ENCODE results near the gene ADD1.

ADD1 gene

GRCh38 chr4:2799971-2800690, 43.5 kb upstream of the ADD1 start:
- H3K4me1 ChIP-seq (ENCODE audit: insufficient read depth, low read length) = peaks cover 3% of the 10 kb centered on the region; the same call in 1 of the 2 replicates
- H3K27me3 ChIP-seq (ENCODE audit: insufficient read depth, low read length) = 0 out of 2 replicates have a peak, but pooled peaks cover 2% of the 10 kb centered on the region
- no peak overlapping the region for H3K27ac ChIP-seq (ENCODE audit: low read length)
- no peaks in the 10 kb centered on the region for H3K9me3 ChIP-seq (ENCODE audit: insufficient read depth, low read depth, low read length)
- no peaks in the 10 kb centered on the region for H3K36me3 ChIP-seq (ENCODE audit: insufficient read depth, low read depth, low read length)
- no peak overlapping the region for H3K4me3 ChIP-seq (ENCODE audit: low read length)
- no peak overlapping the region for H3K9ac ChIP-seq (ENCODE audit: low read depth, low read length)

- Histone ChIP-seq H3K4me1 (ENCODE audit: insufficient read depth, low read length) (peaks cover 3% of the 10 kb centered on the region; the same call in 1 of the 2 replicates), H3K9ac (ENCODE audit: low read depth, low read length) (peak overlapping the region; percentile 51; the same call in 1 of the 2 replicates)
These were observed 42.7 kb upstream of the ADD1 start for GRCh38 chr4:2800691-2801596.

GRCh38 chr4:2802618-2803531, 40.8 kb upstream of the ADD1 start:
- no peak overlapping the region for H3K9ac ChIP-seq (ENCODE audit: low read depth, low read length)
- peaks cover 3% of the 10 kb centered on the region; the same call in 1 of the 2 replicates for H3K4me1 ChIP-seq (ENCODE audit: insufficient read depth, low read length)
- H3K36me3 ChIP-seq (ENCODE audit: insufficient read depth, low read depth, low read length) = no peaks in the 10 kb centered on the region
- no peak overlapping the region for H3K27ac ChIP-seq (ENCODE audit: low read length)
- H3K27me3 ChIP-seq (ENCODE audit: insufficient read depth, low read length) = no peaks in the 10 kb centered on the region
- H3K4me3 ChIP-seq (ENCODE audit: low read length) = no peak overlapping the region
- no peaks in the 10 kb centered on the region for H3K9me3 ChIP-seq (ENCODE audit: insufficient read depth, low read depth, low read length)

More at GRCh38 chr4:2800691-2801596, 42.7 kb upstream of the ADD1 start:
- no peak overlapping the region for H3K4me3 ChIP-seq (ENCODE audit: low read length)
- H3K9me3 ChIP-seq (ENCODE audit: insufficient read depth, low read depth, low read length) = no peaks in the 10 kb centered on the region
- H3K36me3 ChIP-seq (ENCODE audit: insufficient read depth, low read depth, low read length) = no peaks in the 10 kb centered on the region
- H3K27ac ChIP-seq (ENCODE audit: low read length) = no peak overlapping the region
- no peaks in the 10 kb centered on the region for H3K27me3 ChIP-seq (ENCODE audit: insufficient read depth, low read length)

- H3K9ac ChIP-seq (ENCODE audit: low read depth, low read length) = no peak overlapping the region
- H3K4me1 ChIP-seq (ENCODE audit: insufficient read depth, low read length) = peaks cover 3% of the 10 kb centered on the region; the same call in 1 of the 2 replicates
- H3K4me3 ChIP-seq (ENCODE audit: low read length) = no peak overlapping the region
- H3K9me3 ChIP-seq (ENCODE audit: insufficient read depth, low read depth, low read length) = no peaks in the 10 kb centered on the region
- H3K27ac ChIP-seq (ENCODE audit: low read length) = no peak overlapping the region
- H3K36me3 ChIP-seq (ENCODE audit: insufficient read depth, low read depth, low read length) = no peaks in the 10 kb centered on the region
- no peaks in the 10 kb centered on the region for H3K27me3 ChIP-seq (ENCODE audit: insufficient read depth, low read length)
These were observed 39.8 kb upstream of the ADD1 start for GRCh38 chr4:2803624-2804448.

GRCh38 chr4:2804449-2804972, 39.1 kb upstream of the ADD1 start:
- H3K27me3 ChIP-seq (ENCODE audit: insufficient read depth, low read length) = no peaks in the 10 kb centered on the region
- H3K27ac ChIP-seq (ENCODE audit: low read length) = no peak overlapping the region

GRCh38 chr4:2804973-2805501, 38.6 kb upstream of the ADD1 start:
- no peaks in the 10 kb centered on the region for H3K36me3 ChIP-seq (ENCODE audit: insufficient read depth, low read depth, low read length)
- no peak overlapping the region for H3K27ac ChIP-seq (ENCODE audit: low read length)
- no peak overlapping the region for H3K4me3 ChIP-seq (ENCODE audit: low read length)
- no peaks in the 10 kb centered on the region for H3K9me3 ChIP-seq (ENCODE audit: insufficient read depth, low read depth, low read length)
- peaks cover 3% of the 10 kb centered on the region; the same call in 1 of the 2 replicates for H3K4me1 ChIP-seq (ENCODE audit: insufficient read depth, low read length)
- H3K9ac ChIP-seq (ENCODE audit: low read depth, low read length) = no peak overlapping the region
- H3K27me3 ChIP-seq (ENCODE audit: insufficient read depth, low read length) = no peaks in the 10 kb centered on the region

More at GRCh38 chr4:2804449-2804972, 39.1 kb upstream of the ADD1 start:
- H3K36me3 ChIP-seq (ENCODE audit: insufficient read depth, low read depth, low read length) = no peaks in the 10 kb centered on the region
- H3K4me1 ChIP-seq (ENCODE audit: insufficient read depth, low read length) = peaks cover 3% of the 10 kb centered on the region; the same call in 1 of the 2 replicates
- H3K9ac ChIP-seq (ENCODE audit: low read depth, low read length) = no peak overlapping the region
- no peaks in the 10 kb centered on the region for H3K9me3 ChIP-seq (ENCODE audit: insufficient read depth, low read depth, low read length)
- no peak overlapping the region for H3K4me3 ChIP-seq (ENCODE audit: low read length)

- H3K27me3 ChIP-seq (ENCODE audit: insufficient read depth, low read length) = no peaks in the 10 kb centered on the region
- no peak overlapping the region for H3K27ac ChIP-seq (ENCODE audit: low read length)
- H3K9me3 ChIP-seq (ENCODE audit: insufficient read depth, low read depth, low read length) = no peaks in the 10 kb centered on the region
- H3K4me1 ChIP-seq (ENCODE audit: insufficient read depth, low read length) = no peaks in the 10 kb centered on the region; the same call in 1 of the 2 replicates
- no peaks in the 10 kb centered on the region for H3K36me3 ChIP-seq (ENCODE audit: insufficient read depth, low read depth, low read length)
- H3K9ac ChIP-seq (ENCODE audit: low read depth, low read length) = no peak overlapping the region
- no peak overlapping the region for H3K4me3 ChIP-seq (ENCODE audit: low read length)
These were observed 37.8 kb upstream of the ADD1 start for GRCh38 chr4:2805712-2806389.

- Histone ChIP-seq H3K27ac (ENCODE audit: low read length) (no peak overlapping the region), H3K4me3 (ENCODE audit: low read length) (no peak overlapping the region), H3K9ac (ENCODE audit: low read depth, low read length) (no peak overlapping the region), H3K9me3 (ENCODE audit: insufficient read depth, low read depth, low read length) (no peaks in the 10 kb centered on the region), H3K27me3 (ENCODE audit: insufficient read depth, low read length) (no peaks in the 10 kb centered on the region), H3K4me1 (ENCODE audit: insufficient read depth, low read length) (peaks cover 2% of the 10 kb centered on the region; the same call in 1 of the 2 replicates), H3K36me3 (ENCODE audit: insufficient read depth, low read depth, low read length) (no peaks in the 10 kb centered on the region)
These were observed 37.0 kb upstream of the ADD1 start for GRCh38 chr4:2806390-2807355.

GRCh38 chr4:2807571-2807970, 36.1 kb upstream of the ADD1 start:
- no peak overlapping the region for H3K9ac ChIP-seq (ENCODE audit: low read depth, low read length)
- H3K27me3 ChIP-seq (ENCODE audit: insufficient read depth, low read length) = no peaks in the 10 kb centered on the region
- H3K27ac ChIP-seq (ENCODE audit: low read length) = no peak overlapping the region
- H3K4me3 ChIP-seq (ENCODE audit: low read length) = no peak overlapping the region
- H3K9me3 ChIP-seq (ENCODE audit: insufficient read depth, low read depth, low read length) = no peaks in the 10 kb centered on the region
- H3K36me3 ChIP-seq (ENCODE audit: insufficient read depth, low read depth, low read length) = no peaks in the 10 kb centered on the region
- H3K4me1 ChIP-seq (ENCODE audit: insufficient read depth, low read length) = peaks cover 4% of the 10 kb centered on the region; the same call in 1 of the 2 replicates
